Stimulated activated CD8-positive, alpha-beta memory T cell treated with anti-CD3 and anti-CD28 coated beads, Interleukin-7, amount 100 ng/mL, for 48 hours (primary cell): ENCODE measurements around the gene GTF3C5.
"Not testable (repeated sequence)": the region's sequence is repeated elsewhere in the genome, so short reads cannot be mapped to it uniquely, and the experiment has no call there.

Experiments
- DNase-seq, 2 donors: peaks; one replicate each; pipeline ENCODE4 v3.0.0-alpha.2; 2020; ENCODE audit warnings: low read depth in 1 of 2; ENCODE audit errors: extremely low read depth in 1 of 2

The GTF3C5 gene

DNA sequence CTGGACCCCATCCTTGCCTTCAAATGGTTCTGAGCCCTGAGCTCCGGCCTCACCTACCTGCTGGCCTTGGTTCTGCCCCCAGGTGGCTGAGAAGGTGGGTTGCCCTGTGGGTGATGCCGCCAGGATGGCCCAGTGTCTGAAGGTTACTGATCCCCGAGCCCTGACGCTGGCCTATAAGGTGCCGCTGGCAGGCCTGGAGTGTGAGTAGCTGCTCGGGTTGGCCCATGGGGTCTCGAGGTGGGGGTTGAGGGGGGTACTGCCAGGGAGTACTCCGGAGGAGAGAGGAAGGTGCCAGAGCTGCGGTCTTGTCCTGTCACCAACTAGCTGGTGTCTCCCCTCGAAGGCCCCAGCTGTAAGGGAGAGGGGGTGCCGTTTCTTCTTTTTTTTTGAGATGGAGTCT lies 36.2 kb downstream of the GTF3C5 start:
- no peak for DNase-seq

- DNase-seq = no peak
Measured at GRCh38 chr9:133067813-133068212, 37.0 kb downstream of the GTF3C5 start.

DNA sequence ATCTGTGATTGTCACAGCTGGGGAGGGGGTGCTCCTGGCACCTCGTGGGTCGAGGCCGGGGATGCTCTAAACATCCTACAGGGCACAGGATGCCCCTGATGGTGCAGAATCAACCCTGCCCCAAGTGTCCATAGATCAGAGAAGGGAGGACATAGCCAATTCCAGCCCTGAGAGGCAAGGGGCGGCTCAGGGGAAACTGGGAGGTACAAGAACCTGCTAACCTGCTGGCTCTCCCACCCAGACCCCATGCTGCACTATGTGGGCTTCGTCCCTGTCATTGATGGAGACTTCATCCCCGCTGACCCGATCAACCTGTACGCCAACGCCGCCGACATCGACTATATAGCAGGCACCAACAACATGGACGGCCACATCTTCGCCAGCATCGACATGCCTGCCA lies 37.6 kb downstream of the GTF3C5 start:
- not testable (repeated sequence) for DNase-seq

DNA sequence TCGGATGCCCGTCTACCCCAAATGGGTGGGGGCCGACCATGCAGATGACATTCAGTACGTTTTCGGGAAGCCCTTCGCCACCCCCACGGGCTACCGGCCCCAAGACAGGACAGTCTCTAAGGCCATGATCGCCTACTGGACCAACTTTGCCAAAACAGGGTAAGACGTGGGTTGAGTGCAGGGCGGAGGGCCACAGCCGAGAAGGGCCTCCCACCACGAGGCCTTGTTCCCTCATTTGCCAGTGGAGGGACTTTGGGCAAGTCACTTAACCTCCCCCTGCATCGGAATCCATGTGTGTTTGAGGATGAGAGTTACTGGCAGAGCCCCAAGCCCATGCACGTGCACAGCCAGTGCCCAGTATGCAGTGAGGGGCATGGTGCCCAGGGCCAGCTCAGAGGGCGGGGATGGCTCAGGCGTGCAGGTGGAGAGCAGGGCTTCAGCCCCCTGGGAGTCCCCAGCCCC lies 39.7 kb downstream of the GTF3C5 start:
- not testable (repeated sequence) for DNase-seq

DNA sequence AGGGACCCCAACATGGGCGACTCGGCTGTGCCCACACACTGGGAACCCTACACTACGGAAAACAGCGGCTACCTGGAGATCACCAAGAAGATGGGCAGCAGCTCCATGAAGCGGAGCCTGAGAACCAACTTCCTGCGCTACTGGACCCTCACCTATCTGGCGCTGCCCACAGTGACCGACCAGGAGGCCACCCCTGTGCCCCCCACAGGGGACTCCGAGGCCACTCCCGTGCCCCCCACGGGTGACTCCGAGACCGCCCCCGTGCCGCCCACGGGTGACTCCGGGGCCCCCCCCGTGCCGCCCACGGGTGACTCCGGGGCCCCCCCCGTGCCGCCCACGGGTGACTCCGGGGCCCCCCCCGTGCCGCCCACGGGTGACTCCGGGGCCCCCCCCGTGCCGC lies 40.2 kb downstream of the GTF3C5 start:
- not testable (repeated sequence) for DNase-seq

DNA sequence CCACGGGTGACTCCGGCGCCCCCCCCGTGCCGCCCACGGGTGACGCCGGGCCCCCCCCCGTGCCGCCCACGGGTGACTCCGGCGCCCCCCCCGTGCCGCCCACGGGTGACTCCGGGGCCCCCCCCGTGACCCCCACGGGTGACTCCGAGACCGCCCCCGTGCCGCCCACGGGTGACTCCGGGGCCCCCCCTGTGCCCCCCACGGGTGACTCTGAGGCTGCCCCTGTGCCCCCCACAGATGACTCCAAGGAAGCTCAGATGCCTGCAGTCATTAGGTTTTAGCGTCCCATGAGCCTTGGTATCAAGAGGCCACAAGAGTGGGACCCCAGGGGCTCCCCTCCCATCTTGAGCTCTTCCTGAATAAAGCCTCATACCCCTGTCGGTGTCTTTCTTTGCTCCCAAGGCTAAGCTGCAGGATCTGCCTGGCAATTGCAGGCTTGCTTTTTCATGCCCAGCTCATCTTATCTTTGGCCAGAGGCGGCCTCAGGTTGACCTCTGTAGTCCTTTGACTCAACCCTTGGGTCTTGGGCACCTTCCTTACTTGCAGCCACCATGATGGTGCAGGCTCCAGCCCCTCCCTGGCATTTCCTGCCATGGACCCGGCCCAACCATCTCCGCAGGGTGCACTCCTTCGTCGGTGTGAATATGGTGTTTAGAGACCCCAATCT lies 40.8 kb downstream of the GTF3C5 start:
- DNase-seq = no peak

- DNase-seq = not testable (repeated sequence)
Measured at GRCh38 chr9:133072210-133072609, 41.4 kb downstream of the GTF3C5 start.

- DNase-seq = no peak
Measured at GRCh38 chr9:133073086-133074014, 42.6 kb downstream of the GTF3C5 start.

GRCh38 chr9:133074111-133074651 lies 43.4 kb downstream of the GTF3C5 start:
- DNase-seq = no peak

GRCh38 chr9:133075925-133076630 lies 45.3 kb downstream of the GTF3C5 start:
- DNase-seq = no peak

GRCh38 chr9:133076691-133077090 lies 45.9 kb downstream of the GTF3C5 start:
- no peak for DNase-seq

GRCh38 chr9:133078486-133078885 lies 47.7 kb downstream of the GTF3C5 start:
- no peak for DNase-seq

- no peak for DNase-seq
Measured at GRCh38 chr9:133080161-133080560, 49.4 kb downstream of the GTF3C5 start.

DNA sequence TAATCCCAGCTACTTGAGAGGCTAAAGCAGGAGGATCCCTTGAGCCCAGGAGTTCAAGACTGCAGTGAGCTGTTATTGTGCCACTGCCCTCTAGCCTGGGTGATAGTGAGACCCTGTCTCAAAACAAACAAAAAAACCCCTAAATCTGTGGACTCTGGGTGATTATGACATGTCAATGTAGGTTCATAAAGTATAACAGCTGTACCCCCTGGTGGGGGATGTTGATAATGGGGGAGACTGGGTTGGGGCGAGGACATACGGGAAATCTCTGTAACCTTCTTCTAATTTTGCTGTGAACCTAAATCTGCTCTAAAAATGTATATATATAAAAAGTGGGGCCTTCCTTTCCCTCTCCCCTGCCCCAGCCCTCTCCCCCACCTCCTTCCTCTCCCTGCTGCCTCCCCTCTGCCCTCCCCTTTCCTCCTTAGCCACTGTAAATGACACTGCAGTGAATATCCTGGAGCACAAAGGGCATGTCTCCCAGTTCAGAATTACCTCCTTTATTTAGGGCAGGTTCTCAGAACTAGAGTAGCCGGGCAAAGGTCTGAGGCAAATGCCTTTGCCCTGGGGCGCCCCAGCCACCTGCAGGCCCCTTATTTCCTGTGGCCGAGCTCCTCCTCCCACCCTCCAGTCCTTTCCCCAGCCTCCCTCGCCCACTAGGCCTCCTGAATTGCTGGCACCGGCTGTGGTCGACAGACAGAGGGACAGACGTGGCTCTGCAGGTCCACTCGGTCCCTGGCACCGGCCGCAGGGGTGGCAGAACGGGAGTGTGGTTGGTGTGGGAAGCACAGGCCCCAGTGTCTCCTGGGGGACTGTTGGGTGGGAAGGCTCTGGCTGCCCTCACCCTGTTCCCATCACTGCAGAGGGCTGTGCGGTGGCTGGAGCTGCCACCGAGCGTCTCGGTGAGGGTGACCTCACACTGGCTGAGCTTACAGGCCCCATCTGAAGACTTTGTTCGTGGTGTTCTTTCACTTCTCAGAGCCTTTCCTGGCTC lies 50.3 kb downstream of the GTF3C5 start:
- not testable (repeated sequence) for DNase-seq

GRCh38 chr9:133081957-133082644 lies 51.3 kb downstream of the GTF3C5 start:
- DNase-seq = not testable (repeated sequence)

DNA sequence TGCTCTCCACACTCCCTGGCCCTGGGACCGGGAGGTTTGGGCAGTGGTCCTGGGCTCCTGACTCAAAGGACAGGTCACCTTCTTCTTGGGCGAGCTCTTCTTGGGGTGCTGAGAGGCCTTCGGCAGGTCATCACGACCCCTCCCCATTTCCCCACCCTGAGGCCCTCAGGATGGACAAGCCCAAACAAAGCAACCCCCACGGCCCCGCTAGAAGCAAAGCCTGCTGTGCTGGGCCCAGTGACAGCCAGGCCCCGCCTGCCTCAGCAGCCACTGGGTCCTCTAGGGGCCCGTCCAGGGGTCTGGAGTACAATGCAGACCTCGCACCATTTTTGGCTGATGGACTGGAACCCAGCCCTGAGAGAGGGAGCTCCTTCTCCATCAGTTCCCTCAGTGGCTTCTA lies 52.9 kb downstream of the GTF3C5 start:
- not testable (repeated sequence) for DNase-seq

DNA sequence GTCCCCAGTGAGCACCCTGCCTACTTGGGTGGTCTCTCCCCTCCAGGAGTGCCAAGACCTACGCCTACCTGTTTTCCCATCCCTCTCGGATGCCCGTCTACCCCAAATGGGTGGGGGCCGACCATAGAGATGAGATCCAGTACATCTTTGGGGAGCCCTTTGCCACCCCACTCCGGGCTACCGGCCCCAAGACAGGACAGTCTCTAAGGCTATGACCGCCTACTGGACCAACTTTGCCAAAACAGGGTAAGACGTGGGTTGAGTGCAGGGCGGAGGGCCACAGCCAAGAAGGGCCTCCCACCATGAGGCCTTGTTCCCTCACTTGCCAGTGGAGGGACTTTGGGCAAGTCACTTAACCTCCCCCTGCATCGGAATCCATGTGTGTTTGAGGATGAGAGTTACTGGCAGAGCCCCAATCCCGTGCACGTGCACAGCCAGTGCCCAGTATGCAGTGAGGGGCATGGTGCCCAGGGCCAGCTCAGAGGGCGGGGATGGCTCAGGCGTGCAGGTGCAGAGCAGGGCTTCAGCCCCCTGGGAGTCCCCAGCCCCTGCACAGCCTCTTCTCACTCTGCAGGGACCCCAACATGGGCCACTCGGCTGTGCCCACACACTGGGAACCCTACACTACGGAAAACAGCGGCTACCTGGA lies 55.5 kb downstream of the GTF3C5 start:
- DNase-seq = not testable (repeated sequence)

GRCh38 chr9:133086894-133087293 lies 56.1 kb downstream of the GTF3C5 start:
- no peak for DNase-seq
